Coronary artery (tissue), 2 donors: ENCODE data around the gene KAT8.
A peak's percentile ranks its signal among the peaks of the same experiment; 100 is the strongest.

Experiments
- DNase-seq: peaks from one replicate; pipeline ENCODE4 v3.0.0-alpha.2; 2017; ENCODE audit warnings: low spot score
- H3K27ac ChIP-seq, 2 donors: fragments of 200-600 bp; sonication (generic); one replicate each; pipeline ENCODE4 v1.5.1; 2016 to 2019
- H3K4me3 ChIP-seq: fragments of 200-600 bp; sonication (generic); 2 replicates; pipeline ENCODE4 v1.5.1; 2016; ENCODE audit warnings: mild to moderate bottlenecking, moderate library complexity
- TF ChIP-seq, protein P1 (sequence below): fragments of 200-600 bp; sonication (generic); IDR thresholded peaks from one replicate; pipeline ENCODE4 v1.5.1; 2019; ENCODE audit warnings: antibody characterized with exemption

KAT8 gene

DNA sequence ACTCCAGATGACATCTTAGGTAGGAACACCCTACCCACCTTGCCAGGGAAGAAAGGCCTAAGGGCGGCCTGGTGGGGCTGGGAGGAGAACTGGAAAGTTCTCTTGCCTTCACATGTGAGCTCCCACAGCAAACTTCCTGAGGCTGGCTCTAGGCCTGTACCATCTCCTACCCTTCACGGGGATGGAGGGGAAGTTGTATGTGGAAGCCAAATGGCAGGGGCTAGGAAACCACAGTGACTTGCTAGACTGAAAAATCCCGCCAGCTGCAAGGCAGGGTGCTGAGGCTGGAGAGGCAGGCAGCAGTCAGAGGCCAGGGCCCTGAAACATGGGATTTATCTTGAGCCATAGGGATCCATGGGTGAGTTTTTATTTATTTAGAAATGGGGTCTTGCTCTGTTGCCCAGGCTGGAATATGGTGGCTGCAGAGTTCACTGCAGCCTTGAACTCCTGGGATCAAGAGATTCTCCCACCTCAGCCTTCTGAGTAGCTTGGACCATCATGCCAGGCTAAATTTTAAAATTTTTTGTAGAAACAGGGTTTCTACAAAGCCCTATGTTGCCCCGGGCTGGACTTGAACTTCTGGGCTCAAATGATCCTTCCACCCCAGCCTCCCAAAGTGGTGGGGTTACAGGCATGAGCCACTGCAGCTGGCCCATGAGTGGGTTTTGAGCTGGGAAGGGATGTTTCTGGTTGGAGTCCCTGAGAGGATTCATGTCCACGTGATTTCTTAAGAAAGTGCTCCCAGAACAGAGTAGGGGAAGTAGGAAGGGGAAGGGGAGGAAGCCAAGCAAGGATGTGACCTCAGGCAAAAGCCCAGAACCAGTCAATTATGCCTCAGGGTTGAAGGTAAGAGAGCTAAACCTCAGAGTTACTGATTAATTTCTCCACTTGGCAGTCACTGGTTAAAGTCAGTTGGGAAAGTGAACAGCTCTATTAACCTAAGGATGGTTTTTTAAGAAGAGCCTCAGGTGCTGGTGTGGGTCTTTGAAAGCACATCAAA lies 4.0 kb upstream of the KAT8 start:
- Histone ChIP-seq H3K4me3 (no peak overlapping the region), H3K27ac (peak overlapping the region in 1 of 2 donors; percentile 60)
- TF ChIP-seq, protein P1, sequence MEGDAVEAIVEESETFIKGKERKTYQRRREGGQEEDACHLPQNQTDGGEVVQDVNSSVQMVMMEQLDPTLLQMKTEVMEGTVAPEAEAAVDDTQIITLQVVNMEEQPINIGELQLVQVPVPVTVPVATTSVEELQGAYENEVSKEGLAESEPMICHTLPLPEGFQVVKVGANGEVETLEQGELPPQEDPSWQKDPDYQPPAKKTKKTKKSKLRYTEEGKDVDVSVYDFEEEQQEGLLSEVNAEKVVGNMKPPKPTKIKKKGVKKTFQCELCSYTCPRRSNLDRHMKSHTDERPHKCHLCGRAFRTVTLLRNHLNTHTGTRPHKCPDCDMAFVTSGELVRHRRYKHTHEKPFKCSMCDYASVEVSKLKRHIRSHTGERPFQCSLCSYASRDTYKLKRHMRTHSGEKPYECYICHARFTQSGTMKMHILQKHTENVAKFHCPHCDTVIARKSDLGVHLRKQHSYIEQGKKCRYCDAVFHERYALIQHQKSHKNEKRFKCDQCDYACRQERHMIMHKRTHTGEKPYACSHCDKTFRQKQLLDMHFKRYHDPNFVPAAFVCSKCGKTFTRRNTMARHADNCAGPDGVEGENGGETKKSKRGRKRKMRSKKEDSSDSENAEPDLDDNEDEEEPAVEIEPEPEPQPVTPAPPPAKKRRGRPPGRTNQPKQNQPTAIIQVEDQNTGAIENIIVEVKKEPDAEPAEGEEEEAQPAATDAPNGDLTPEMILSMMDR = no peak
- DNase-seq = no peak

DNA sequence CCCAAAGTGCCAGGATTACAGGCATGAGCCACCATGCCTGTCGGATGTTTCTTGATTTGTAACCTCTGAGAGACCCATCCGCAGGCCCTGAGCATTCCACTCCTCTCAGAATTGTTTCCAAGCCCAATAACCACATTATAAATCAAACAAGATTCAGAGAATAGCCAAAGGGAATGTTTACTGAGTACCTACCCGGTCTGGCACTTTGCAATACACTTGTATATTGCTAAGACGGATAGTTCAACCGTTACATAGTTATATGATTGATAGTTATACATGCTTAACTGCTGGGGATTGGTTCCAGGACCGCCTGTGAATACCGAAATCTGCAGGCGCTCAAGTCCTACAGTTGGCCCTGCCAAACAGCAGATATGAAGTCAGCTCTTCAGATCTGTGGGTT lies 3.0 kb upstream of the KAT8 start:
- Histone ChIP-seq H3K27ac (peak overlapping the region in 1 of 2 donors; percentile 60), H3K4me3 (no peak overlapping the region)
- TF ChIP-seq, protein P1 = no peak
- no peak for DNase-seq

DNA sequence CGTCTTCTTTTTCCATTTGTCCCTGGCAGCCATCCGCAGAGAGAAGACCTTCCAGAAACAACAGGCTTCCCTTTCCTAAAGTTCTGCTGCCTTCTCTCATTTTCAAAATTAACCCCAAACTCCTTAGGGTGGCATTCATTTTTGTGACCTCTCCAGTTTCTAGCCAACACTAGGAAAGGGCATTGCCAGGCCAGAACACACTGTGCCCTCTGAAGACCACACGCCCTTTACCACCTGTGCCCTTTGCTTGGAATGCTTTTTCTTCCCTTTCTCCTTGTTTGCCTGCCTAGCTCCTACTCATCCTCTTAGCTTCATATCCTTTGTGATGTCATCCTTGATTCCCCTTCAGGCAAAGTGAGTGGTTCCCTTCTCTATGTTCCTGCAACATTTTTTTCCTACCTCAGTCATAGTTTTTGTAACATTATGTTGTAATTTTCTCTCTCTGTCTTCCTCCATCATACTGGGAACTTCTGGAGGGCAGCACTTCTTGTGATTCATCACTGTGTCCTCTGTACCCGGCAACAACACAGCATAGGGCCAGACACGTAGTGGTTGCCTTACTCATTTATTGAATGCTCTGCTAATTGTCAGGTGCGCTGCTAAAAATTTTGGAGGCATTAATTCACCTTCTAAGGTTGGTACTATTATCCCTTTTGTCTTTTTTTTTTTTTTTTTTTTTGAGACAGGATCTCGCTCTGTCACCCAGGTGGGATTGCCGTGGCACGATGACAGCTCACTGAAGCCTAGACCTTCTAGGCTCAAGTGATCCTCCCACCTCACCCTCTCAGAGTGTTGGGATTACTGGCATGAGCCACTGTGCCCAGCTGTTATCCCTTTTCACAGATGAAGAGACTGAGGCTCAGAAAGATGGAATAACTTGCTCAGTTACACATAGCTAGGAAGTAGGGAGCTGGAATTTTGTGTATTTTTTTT lies 1.0 kb downstream of the KAT8 start:
- Histone ChIP-seq H3K27ac (peak overlapping the region; percentile 97 to 100), H3K4me3 (peak overlapping the region; percentile 99)
- TF ChIP-seq, protein P1 = no peak
- DNase-seq = no peak

DNA sequence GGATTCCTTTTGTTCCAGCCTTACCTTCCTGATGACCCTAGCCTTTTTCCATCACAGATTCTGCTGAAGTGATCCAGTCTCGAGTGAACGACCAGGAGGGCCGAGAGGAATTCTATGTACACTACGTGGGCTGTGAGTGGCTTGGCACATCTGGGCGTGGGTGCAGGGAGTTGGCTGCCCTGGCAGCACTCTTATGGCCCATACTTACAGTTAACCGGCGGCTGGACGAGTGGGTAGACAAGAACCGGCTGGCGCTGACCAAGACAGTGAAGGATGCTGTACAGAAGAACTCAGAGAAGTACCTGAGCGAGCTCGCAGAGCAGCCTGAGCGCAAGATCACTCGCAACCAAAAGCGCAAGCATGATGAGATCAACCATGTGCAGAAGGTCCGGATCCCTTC lies 2.7 kb downstream of the KAT8 start:
- H3K4me3 ChIP-seq = no peak overlapping the region
- TF ChIP-seq, protein P1 = no peak
- DNase-seq = no peak
- H3K27ac ChIP-seq = peak overlapping the region in 1 of 2 donors; percentile 56

DNA sequence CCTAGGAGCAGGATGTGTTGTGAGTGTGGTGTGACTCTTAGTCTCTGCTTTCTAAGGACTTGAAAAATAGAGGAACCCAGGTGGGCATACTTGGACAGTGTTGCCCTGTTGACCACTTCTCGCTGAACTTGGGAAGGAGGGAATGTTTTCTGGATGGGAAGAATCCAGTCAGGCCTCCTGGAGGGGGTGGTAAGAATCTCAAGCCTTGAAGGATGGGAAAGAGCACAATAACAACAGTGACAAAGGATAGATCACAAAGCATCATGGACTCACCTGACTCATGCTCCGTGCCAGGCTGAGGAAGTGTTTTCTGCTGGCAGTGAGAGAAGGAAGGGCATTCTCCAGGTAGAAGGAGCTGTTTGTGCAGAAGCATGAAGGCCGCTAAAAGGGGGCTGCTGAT lies 8.4 kb downstream of the KAT8 start:
- TF ChIP-seq, protein P1 = no peak
- H3K4me3 ChIP-seq = no peak overlapping the region
- H3K27ac ChIP-seq = no peak overlapping the region
- no peak for DNase-seq

DNA sequence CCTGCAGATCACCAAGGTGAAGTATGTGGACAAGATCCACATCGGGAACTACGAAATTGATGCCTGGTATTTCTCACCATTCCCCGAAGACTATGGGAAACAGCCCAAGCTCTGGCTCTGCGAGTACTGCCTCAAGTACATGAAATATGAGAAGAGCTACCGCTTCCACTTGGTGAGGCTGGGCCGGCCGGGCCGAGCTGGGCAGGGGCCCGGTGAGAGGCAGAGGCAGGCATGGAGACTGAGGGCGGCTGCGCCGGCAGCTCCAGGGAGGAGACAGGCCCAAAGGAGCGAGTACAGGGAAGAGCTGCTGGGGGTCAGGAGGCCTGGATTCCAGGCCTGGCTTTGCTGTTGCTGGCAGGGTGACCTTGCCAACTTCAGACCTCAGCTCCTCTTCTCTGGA lies 9.7 kb downstream of the KAT8 start:
- no peak for DNase-seq
- TF ChIP-seq, protein P1 = no peak
- no peak overlapping the region for H3K27ac ChIP-seq
- H3K4me3 ChIP-seq = no peak overlapping the region
